OCI-LY1 (cell line): ENCODE results near the gene ITGA5.

ENCODE experiments used
- H2AFZ ChIP-seq: fragments of 200-600 bp; sonication (generic), shearing (Covaris generic); 2 replicates; pipeline ENCODE4 v1.6.0; 2014; ENCODE audit warnings: antibody characterized with exemption, mild to moderate bottlenecking, low read length
- H3F3A ChIP-seq: fragments of 200-600 bp; sonication (generic), shearing (Covaris generic); 2 replicates; pipeline ENCODE4 v1.6.0; 2014; ENCODE audit warnings: mild to moderate bottlenecking, antibody characterized with exemption, low read length, moderate library complexity; ENCODE audit not compliant: insufficient read depth
- H3K27ac ChIP-seq: fragments of 200-600 bp; sonication (generic); 2 replicates; pipeline ENCODE4 v1.5.1; 2014; ENCODE audit warnings: low read length, mixed run types, mild to moderate bottlenecking, low read depth; ENCODE audit not compliant: poor library complexity, severe bottlenecking
- H3K27me3 ChIP-seq: fragments of 200-600 bp; sonication (generic); 2 replicates; pipeline ENCODE4 v1.6.0; 2014; ENCODE audit warnings: antibody characterized with exemption, mild to moderate bottlenecking, low read length, moderate library complexity; ENCODE audit not compliant: insufficient read depth
- H3K36me3 ChIP-seq: fragments of 200-600 bp; sonication (generic); 2 replicates; pipeline ENCODE4 v1.6.1; 2014; ENCODE audit warnings: mild to moderate bottlenecking, antibody characterized with exemption, low read length, moderate library complexity, mixed read lengths; ENCODE audit not compliant: insufficient read depth
- H3K4me1 ChIP-seq: fragments of 200-600 bp; sonication (generic); 2 replicates; pipeline ENCODE4 v1.5.1; 2014; ENCODE audit warnings: mild to moderate bottlenecking, low read length, moderate library complexity; ENCODE audit not compliant: insufficient read depth, severe bottlenecking
- H3K4me2 ChIP-seq: fragments of 200-600 bp; sonication (generic), shearing (Covaris generic); 2 replicates; pipeline ENCODE4 v1.6.1; 2014; ENCODE audit warnings: low read length
- H3K4me3 ChIP-seq: fragments of 200-600 bp; sonication (generic); 2 replicates; pipeline ENCODE4 v1.5.1; 2014; ENCODE audit warnings: low read length, low read depth, mild to moderate bottlenecking, mixed read lengths; ENCODE audit not compliant: poor library complexity, severe bottlenecking
- H3K79me2 ChIP-seq: fragments of 200-600 bp; shearing (Covaris generic); 2 replicates; pipeline ENCODE4 v1.6.1; 2016; ENCODE audit warnings: mixed run types, low read length, mixed read lengths; ENCODE audit not compliant: insufficient read depth
- H3K9ac ChIP-seq: fragments of 200-600 bp; sonication (generic), shearing (Covaris generic); 2 replicates; pipeline ENCODE4 v1.6.1; 2014; ENCODE audit warnings: mild to moderate bottlenecking, low read length, mixed read lengths
- H3K9me2 ChIP-seq: fragments of 200-600 bp; sonication (generic), shearing (Covaris generic); 2 replicates; pipeline ENCODE4 v1.6.1; 2014; ENCODE audit warnings: low read depth, mild to moderate bottlenecking, low read length, mixed read lengths
- H3K9me3 ChIP-seq: fragments of 200-600 bp; shearing (Covaris generic); 2 replicates; pipeline ENCODE4 v1.6.1; 2014; ENCODE audit warnings: low read length, mixed read lengths
- H4K20me1 ChIP-seq: fragments of 200-600 bp; sonication (generic), shearing (Covaris generic); 2 replicates; pipeline ENCODE4 v1.6.0; 2016; ENCODE audit warnings: mild to moderate bottlenecking, low read length; ENCODE audit not compliant: insufficient read depth
- CTCF ChIP-seq: fragments of 200-600 bp; sonication (generic), shearing (Covaris generic); IDR thresholded peaks from 2 replicates; pipeline ENCODE4 v1.5.1; 2017; ENCODE audit warnings: mild to moderate bottlenecking, antibody characterized with exemption, low read length, moderate library complexity, mixed read lengths
- EZH2 ChIP-seq: fragments of 200-600 bp; sonication (generic), shearing (Covaris generic); IDR thresholded peaks from 2 replicates; pipeline ENCODE4 v1.8.0; 2017; ENCODE audit warnings: borderline replicate concordance, mixed run types, mild to moderate bottlenecking, antibody characterized with exemption, low read length, moderate library complexity, mixed read lengths

The ITGA5 gene

GRCh38 chr12:54413284-54414190 lies 5.5 kb downstream of the ITGA5 start:
- Histone ChIP-seq H3K4me3 (no peak overlapping the region), H3K4me1 (peaks cover 9% of the 10 kb centered on the region), H3K27ac (no peak overlapping the region)

GRCh38 chr12:54412786-54413185 lies 6.3 kb downstream of the ITGA5 start:
- H3K9ac ChIP-seq, result no peak overlapping the region
- H3K4me2 ChIP-seq, result no peak overlapping the region
- no peaks in the 10 kb centered on the region for H3K27me3 ChIP-seq
- H3K9me3 ChIP-seq, result no peaks in the 10 kb centered on the region
- no peaks in the 10 kb centered on the region for H3K9me2 ChIP-seq
- H3K4me1 ChIP-seq, result peaks cover 9% of the 10 kb centered on the region
- H3K4me3 ChIP-seq, result no peak overlapping the region
- no peak overlapping the region for H2AFZ ChIP-seq
- no peaks in the 10 kb centered on the region for H3K79me2 ChIP-seq
- H4K20me1 ChIP-seq, result no peaks in the 10 kb centered on the region
- TF ChIP-seq EZH2 (no peak), CTCF (no peak)
- H3F3A ChIP-seq, result no peaks in the 10 kb centered on the region
- H3K36me3 ChIP-seq, result no peaks in the 10 kb centered on the region
- H3K27ac ChIP-seq, result no peak overlapping the region

More at GRCh38 chr12:54413284-54414190, 5.5 kb downstream of the ITGA5 start:
- Histone ChIP-seq H4K20me1 (no peaks in the 10 kb centered on the region), H3K9ac (no peak overlapping the region), H3F3A (no peaks in the 10 kb centered on the region), H3K79me2 (no peaks in the 10 kb centered on the region), H3K9me2 (no peaks in the 10 kb centered on the region), H3K4me2 (no peak overlapping the region; the same call in 1 of the 2 replicates), H2AFZ (no peak overlapping the region), H3K27me3 (no peaks in the 10 kb centered on the region), H3K36me3 (no peaks in the 10 kb centered on the region), H3K9me3 (no peaks in the 10 kb centered on the region)
- no peak for TF ChIP-seq CTCF
- TF ChIP-seq EZH2, result no peak

GRCh38 chr12:54412348-54412747 lies 6.7 kb downstream of the ITGA5 start:
- Histone ChIP-seq H4K20me1 (no peaks in the 10 kb centered on the region), H3K4me1 (peaks cover 9% of the 10 kb centered on the region), H3K79me2 (no peaks in the 10 kb centered on the region)

More at GRCh38 chr12:54412348-54412747, 6.7 kb downstream of the ITGA5 start:
- Histone ChIP-seq H3K9me3 (no peaks in the 10 kb centered on the region), H3F3A (no peaks in the 10 kb centered on the region), H3K27me3 (no peaks in the 10 kb centered on the region), H3K9ac (no peak overlapping the region), H3K4me2 (no peak overlapping the region), H3K4me3 (no peak overlapping the region), H2AFZ (no peak overlapping the region), H3K9me2 (no peaks in the 10 kb centered on the region), H3K36me3 (no peaks in the 10 kb centered on the region), H3K27ac (no peak overlapping the region)
- TF ChIP-seq CTCF, result no peak
- TF ChIP-seq EZH2, result no peak
